Peyer's patch (tissue), 4 donors: ENCODE results near the gene CA10.

ENCODE experiments used
- CTCF ChIP-seq, 6 experiments: fragments of 450-650 bp in 4 of 6; fragments of 200-600 bp in 2 of 6; sonication (generic) in 1 of 6; IDR thresholded peaks; one replicate each; pipeline ENCODE4 v1.5.1; 2017 to 2019; ENCODE audit warnings: antibody characterized with exemption in 6 of 6, mild to moderate bottlenecking in 3 of 6, moderate library complexity in 1 of 6
- POLR2A ChIP-seq, 2 donors: fragments of 450-650 bp; IDR thresholded peaks; one replicate each; pipeline ENCODE4 v1.5.1; 2017; ENCODE audit warnings: antibody characterized with exemption in 2 of 2, mild to moderate bottlenecking in 2 of 2, moderate library complexity in 2 of 2

GRCh38 chr17:51888816-51889215 lies 269.7 kb downstream of the CA10 start:
- no peak for TF ChIP-seq CTCF (IDR thresholded peaks at IDR 0.05)
- no peak for TF ChIP-seq POLR2A (IDR thresholded peaks at IDR 0.05)
